ENCODE results near the gene LRRC55. TPM values are rescaled to one million over a fixed set of nuclear protein-coding genes. Genes with fewer than 3 reads are reported as not detected.

Gene LRRC55
- total RNA-seq, 1 experiment from 2014 or later: not detected

- TF ChIP-seq TCF7L2 (IDR thresholded peaks at IDR 0.05; ENCODE audit: borderline replicate concordance, extremely low read depth, insufficient read depth, insufficient read length): no peak
- TF ChIP-seq SRF (IDR thresholded peaks at IDR 0.05; ENCODE audit: low read depth): no peak
- TF ChIP-seq EZH2phosphoT487 (IDR thresholded peaks at IDR 0.05; ENCODE audit: borderline replicate concordance): no peak
- no peak for TF ChIP-seq CTCF (IDR thresholded peaks at IDR 0.05 in 2 of 3, conservative IDR thresholded peaks at IDR 0.05 in 1 of 3; ENCODE audit: borderline replicate concordance in 1 of 3, insufficient read depth in 1 of 3, low read depth in 2 of 3, low read length in 2 of 3)
- no peak for TF ChIP-seq CBX3 (IDR thresholded peaks at IDR 0.05; ENCODE audit: low read depth)
- no peak for TF ChIP-seq RAD21 (IDR thresholded peaks at IDR 0.05; ENCODE audit: low read depth)
- no peak for TF ChIP-seq ZBTB33 (IDR thresholded peaks at IDR 0.05; ENCODE audit: extremely low read depth, insufficient replicate concordance, low read length)
- TF ChIP-seq ZNF274 (IDR thresholded peaks at IDR 0.05; ENCODE audit: low read depth, low read length): no peak
- no peak for TF ChIP-seq ZFX (IDR thresholded peaks at IDR 0.05)
- TF ChIP-seq POLR2A (IDR thresholded peaks at IDR 0.05; ENCODE audit: borderline replicate concordance, extremely low read depth, insufficient read depth, insufficient read length): no peak
- no peak for TF ChIP-seq YY1 (IDR thresholded peaks at IDR 0.05; ENCODE audit: extremely low read depth, insufficient replicate concordance, low read depth, low read length)
- no peak for TF ChIP-seq ATF3 (IDR thresholded peaks at IDR 0.05)
- no peak for TF ChIP-seq SIN3A (IDR thresholded peaks at IDR 0.05; ENCODE audit: low read depth)
- TF ChIP-seq ELF1 (IDR thresholded peaks at IDR 0.05; ENCODE audit: borderline replicate concordance, low read depth): no peak
- H3K9me2 ChIP-seq (ENCODE audit: insufficient read depth): no peaks in the 10 kb centered on the region
- no peak overlapping the region for H3K4me2 ChIP-seq (ENCODE audit: low read length)
- no peaks in the 10 kb centered on the region for H3K4me1 ChIP-seq (ENCODE audit: control insufficient read depth in 1 of 2, insufficient read depth in 2 of 2, low read length in 2 of 2)
- BruUV-seq (replicated peaks): no TSS peak
- CTCF ChIA-PET: no interaction called here
- peaks cover 17% of the 10 kb centered on the region for H3K27me3 ChIP-seq (ENCODE audit: insufficient read depth, low read length)
- no peak for DNase-seq (ENCODE audit: low read depth, low spot score)
- intact Hi-C loops (cut with micrococcal nuclease): no loop called here
- POLR2A ChIA-PET: no interaction called here
- H3K27ac ChIP-seq (ENCODE audit: low read depth, low read length): no peak overlapping the region
- H3K79me2 ChIP-seq (ENCODE audit: insufficient read depth, low read length): no peaks in the 10 kb centered on the region
- no peak overlapping the region for H2AFZ ChIP-seq (ENCODE audit: low read depth, low read length, poor library complexity, severe bottlenecking)
- no peak for ATAC-seq
- no peak overlapping the region for H3K9ac ChIP-seq (ENCODE audit: low read length)
- RAD21 ChIA-PET (ENCODE audit: low non-redundant PET in 1 of 2, low total read pairs in 2 of 2, uncharacterized antibody in 2 of 2, unreplicated experiment in 2 of 2): no interaction called here
- no peak overlapping the region for H3K4me3 ChIP-seq (replicated peaks in 1 of 2; ENCODE audit: low read depth in 1 of 2, low read length in 2 of 2)
- no peaks in the 10 kb centered on the region for H4K20me1 ChIP-seq (ENCODE audit: insufficient read depth)
- H3K9me3 ChIP-seq (ENCODE audit: control insufficient read depth in 1 of 2, insufficient read depth in 1 of 2, low read depth in 1 of 2, low read length in 2 of 2): no peaks in the 10 kb centered on the region
- H3K36me3 ChIP-seq (ENCODE audit: control insufficient read depth in 1 of 2, insufficient read depth in 2 of 2, low read length in 2 of 2): no peaks in the 10 kb centered on the region; a peak in 1 of 4 replicates
Measured at GRCh38 chr11:57172031-57172430, 9.7 kb upstream of the LRRC55 start.
